CD4-positive, alpha-beta T cell treated with Interleukin-15 for 1 hour (primary cell): Measurements from ENCODE around the gene AMER2.
"Not testable (repeated sequence)": the region's sequence is repeated elsewhere in the genome, so short reads cannot be mapped to it uniquely, and the experiment has no call there.

Experiments used
- DNase-seq: peaks from one replicate; pipeline ENCODE4 v3.0.0-alpha.2; 2020

Gene AMER2

DNA sequence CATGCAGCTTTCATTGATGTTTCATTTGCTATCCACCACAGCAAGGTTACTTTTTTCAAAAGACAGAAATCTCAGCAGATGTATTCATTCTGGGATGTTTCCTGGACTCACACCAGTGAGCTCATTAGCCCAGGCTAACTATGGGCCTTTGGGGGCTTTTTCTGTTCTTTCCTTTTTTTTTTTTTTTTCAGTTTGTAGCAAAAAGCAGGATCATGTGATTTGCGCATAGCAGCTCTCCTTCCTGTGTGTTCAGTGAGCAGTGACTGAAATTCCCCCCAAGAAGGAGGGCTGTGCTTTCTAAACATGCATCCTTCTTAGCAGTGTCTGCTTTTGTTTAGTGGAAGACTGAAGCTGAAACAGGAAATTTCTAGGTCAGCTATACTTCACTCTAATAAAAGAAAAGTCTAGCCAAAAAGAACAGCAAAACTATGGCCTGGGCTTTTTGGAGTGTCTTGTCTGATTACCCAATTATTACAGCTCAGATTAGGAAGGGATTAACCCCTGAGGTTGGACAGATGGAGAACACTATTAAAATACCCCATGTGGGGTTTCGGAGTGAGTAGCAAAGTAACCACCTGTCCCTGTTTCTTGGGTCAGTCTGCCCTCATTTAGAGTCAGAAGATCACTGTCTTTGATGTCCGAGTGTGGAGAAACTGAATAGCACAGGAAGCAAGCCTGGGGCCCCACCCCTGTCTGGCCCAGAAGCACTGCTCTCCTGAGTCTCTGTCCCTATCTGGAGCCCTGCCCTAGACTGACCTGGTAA is 8.9 kb upstream of the AMER2 start:
- no peak for DNase-seq

DNA sequence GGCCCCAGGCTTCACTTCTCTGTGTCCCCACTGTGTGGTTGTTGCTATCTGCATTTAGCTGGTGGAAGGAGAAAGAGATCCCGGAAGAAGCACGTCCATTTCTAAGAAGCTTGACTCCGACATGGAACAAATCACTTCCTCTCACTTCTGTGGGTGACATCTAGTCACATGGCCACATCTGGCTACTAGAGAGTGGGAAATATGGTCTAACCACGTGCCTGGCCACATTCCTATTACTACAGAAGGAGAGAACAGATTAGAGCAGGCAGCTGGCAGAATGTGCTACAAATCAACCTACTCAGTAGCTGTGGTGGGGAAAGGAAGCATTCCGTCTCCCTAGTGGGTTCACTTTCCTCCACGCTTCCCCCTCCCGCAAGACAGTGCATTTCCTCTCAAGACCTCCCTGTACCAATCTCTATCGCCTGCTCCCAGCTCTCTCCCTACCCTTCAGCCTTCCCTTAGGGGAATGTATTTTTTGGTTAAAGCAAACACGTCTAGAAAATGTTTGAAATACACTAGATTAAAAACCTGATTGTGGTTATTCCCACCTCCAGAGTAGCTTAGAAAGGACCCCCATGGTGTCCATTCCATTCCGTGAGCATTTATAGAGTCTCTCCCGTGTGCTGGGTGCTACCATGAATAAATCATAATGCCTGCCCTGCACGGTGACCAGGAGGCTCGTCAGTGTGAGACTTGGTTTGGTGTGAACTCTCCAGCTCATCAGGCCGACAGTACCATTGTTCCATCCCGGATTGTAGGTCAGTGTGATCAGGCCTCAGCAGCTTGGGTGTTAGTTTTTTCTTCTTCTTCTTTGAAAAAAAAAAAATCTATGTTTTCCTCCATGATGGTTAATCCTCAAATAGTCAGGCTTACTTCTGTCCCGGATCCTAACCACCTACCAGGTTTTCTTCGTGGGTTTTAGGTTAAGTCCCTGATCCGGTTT is 8.0 kb upstream of the AMER2 start:
- no peak for DNase-seq

DNA sequence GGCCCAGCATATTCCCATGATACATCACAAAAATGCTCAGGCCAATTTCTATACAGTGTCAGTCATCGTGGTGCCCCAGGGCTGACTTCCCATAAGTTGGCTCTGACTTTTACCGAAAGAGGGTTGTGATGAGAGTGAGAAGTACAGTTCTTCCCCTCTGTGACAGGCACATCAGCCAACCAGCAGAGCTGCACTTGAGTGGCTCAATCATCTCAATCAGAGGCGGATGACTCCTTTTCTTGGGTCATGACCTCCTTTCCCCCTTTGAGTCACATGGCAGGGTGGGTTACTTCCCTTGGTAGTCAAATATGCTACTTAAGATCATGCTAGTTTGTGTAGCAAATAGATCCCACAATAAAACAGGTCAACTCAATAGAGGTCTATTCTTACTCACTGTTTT is 6.9 kb upstream of the AMER2 start:
- DNase-seq = no peak

DNA sequence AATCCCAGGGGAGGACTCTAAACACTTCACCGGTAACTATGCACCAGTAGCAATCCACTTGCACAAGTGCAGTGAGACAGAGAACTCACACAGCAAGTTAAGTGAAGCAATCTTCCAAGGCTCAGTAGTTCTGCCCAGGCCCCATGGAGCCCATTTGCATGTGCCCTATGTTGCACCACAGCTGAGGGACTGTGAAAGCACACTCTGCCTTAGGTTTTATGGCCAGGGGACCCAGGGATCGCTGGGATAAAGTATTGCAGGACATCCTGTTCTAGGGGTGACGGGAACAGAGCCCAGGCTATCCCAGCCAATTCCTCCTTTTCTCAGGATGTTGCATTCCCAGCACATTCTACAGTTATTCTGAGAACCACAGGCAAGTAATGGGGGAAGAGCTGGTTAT is 6.0 kb upstream of the AMER2 start:
- no peak for DNase-seq

DNA sequence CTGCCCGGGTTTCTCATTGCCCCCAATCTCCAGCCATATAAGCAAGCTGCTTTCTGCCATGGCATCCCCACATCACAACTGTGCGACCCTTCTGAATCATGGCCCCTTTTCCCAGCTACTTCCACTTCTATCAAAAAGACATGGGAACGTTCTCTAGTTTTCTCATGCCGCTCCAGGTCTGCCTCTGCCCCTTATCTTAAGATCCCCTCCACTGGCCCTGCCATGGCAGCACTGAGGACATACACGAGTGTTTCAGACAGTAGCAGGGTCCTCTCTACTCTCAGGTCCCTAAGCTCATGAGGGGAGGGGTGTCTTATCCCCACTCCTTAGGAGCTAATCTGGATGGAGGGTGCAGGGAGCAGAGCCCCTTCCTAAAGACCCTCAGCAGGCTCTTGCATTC is 5.5 kb upstream of the AMER2 start:
- DNase-seq = no peak

DNA sequence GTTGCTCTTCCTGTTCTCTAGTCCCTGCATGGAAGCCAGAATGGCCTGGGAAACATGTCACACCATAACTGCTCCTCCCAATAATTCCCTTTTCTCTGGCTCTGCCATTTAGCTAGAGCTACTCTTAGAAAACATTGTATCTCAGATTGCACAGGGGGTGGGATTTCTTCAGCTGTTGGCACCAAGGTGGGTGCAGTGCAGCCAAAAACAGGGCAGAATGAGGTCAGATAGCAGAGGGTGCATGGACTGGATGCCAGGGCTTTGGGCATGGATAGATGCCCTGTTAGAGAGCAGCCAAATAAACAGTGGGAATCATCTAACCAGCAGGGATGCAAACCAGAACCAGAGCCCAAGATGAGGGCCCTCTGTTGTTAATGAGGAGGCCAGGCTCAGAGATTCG is 4.9 kb upstream of the AMER2 start:
- DNase-seq = no peak

DNA sequence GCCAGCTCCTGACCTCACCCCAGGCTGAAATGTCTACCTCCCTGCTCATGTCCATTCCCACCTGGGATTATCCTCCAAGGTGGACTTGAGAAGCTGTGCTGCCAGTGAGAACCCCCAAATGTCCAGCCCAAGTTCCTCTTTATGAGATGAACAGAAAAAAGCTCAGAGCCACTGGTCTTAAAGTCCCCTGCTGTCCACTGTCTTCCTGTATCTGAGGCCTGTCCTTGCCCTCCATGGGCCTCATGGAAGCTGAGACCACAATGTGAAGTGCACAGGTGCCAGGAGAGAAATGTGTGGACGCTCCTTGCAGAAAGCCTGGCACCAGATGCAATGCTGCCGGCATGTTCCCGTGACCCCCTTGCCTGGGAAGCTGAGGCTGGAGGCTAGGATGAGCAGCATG is 3.3 kb upstream of the AMER2 start:
- no peak for DNase-seq

DNA sequence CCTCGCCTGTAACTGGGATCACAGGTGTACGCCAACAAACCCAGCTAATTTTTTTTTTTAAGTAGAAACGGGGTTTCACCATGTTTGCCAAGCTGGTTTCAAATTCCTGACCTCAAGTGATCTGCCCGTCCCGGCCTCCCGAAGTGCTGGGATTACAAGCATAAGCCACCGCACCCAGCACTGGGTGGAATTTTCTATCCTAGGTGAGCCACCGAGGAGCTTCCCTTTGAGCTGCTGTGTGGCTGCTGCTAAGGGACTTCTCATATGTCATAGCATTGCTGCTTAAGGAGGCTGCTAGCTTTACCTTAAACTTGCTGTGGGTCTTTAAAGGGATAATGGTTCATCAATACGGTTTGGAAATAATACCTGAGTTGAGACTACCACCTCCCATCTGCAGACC is 2.9 kb upstream of the AMER2 start:
- no peak for DNase-seq

DNA sequence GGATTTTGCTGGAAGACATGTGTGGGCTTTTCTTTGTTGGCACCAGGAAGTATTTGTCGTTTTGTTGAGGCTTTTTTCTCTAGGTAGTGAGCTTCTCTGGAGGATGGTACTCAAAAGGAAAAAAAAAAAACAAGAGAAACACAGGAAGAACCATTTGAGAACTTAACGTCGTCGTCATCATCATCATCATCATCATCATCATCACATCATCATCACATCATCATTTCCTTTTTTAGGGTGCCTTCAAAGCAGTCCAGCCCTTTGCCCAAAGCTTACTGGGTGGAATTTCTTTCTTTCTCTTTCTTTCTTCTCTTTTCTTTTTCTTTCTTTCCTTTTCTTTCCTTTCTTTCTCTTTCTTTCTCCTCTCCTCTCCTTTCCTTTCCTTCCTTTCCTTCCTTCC is 2.2 kb upstream of the AMER2 start:
- no peak for DNase-seq

DNA sequence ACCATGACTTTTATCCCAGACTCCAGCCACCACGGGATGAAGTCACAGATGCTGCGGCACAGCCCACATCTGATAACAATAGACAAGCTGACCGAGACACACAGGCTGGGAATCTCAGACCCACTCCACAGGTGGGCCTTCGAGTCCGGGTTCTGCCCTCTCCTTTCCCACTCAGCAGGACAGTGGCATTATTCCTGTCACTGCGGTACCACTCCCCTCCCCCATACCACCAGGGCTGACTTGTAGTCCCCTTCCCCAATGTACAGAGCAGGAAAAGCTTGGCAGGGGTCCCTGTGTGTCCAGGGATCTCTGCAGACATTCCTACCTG is 179 bp upstream of the AMER2 start:
- no peak for DNase-seq

DNA sequence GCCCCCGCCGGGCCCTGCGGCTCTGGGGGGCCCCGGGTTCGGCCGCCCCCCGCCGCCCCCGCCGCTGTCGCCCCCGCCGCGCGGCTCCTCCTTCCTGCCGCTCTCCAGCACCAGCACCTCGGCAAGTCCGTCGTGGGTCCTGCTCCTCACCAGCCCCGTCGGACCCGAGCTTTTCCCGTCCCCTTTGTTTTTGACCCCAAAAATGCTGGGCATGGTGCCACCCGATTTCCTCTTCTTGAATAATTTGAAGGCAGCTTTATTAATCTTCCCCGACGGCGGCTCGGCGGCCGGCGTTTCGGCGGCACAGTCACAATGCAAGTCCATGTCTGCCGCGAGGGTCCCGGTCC is 945 bp downstream of the AMER2 start:
- no peak for DNase-seq

DNA sequence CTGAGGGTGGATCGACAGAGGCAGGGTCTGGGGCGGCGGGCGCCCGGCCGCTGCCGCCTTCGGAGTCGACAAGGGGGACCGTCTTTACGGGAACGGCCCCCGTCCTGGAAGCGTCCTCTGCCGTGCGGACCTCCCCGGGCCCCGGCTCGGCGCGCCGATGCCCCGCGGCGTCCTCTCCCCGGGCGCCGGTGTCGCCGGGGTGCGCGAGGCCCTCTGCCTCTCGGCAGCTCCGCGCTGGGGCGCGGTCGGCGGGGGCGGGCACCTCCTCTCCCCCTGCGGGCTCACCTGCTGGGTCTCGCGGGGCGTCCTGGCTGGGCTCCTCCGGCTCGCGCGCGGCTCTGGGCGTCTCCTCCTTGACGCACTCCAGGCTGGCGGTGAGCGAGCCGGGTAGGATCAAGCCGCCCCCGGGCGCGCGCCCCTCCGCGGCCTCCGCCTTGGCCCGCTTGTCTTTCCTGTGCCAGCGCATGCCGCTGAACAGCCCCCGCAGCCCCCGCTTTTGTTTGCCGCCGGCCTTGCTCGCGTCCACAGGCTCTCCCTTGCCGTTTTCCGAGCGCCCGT is 1.5 kb downstream of the AMER2 start:
- DNase-seq = no peak

DNA sequence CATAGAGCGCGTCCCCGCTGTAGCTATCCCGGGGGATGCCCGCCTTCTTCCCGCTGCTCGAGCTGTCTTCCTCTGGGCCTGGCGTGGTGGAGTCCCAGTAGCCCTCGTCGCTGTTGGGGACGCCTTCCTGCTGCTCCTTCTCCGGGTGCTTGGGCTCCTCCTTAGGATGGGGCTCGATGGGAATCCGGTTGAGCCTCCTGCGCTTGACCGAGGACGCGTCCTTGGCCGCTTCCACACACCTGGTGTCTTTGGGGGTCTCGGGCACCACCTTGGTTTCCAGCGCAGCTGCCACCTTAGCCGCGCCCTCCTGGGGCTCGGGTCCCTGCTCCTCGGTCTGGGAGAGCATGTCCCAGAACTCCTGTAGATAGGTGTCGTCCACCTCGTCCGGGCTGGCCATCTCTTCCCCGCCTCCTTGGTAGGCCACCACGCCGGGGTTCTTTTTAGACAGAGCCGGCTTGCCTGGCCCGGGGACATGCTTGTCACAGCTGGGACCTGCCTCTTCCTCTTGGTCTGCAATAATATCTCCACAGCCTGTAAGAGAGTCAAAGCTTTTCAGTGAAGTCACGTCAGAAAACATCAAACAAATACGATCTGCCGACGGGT is 2.0 kb downstream of the AMER2 start:
- DNase-seq = no peak

DNA sequence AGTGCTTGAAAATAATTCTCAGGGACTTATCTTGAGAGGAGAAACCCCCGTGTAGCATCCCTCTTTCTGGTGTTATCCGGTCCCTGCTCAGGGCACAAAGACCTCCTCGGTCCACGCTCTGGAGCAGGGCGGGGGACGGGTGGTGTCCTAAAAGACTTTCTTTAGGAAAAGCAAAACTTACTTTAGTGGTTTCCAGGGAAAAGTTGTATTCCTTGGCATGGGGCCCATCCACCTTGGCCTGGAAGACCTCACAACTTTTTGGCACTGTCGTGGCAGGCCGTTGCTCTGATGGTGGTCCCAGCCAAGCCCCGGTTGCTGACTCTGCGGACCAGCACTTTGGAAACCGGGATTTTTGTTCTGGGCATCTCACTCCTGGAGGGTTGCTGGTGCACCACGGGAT is 2.7 kb downstream of the AMER2 start:
- DNase-seq = no peak

DNA sequence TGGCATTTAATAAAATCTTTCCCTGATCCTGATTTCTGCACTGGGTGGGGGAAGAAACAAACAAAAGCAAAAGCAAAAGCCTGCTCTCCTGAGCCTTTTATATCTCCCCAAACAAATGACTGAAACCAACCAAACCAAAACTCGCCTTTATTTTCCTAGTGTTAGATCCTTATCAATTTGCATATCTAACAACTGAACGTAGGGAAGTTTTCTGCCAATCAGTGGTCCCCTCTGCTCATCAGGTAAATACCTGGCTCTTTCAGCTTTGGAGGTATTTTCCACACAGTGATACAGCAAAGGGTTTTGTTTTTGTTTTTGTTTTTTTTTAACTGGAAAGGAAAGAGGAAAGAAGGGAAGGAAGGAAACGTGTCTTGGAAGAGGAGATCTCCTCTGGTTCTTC is 3.3 kb downstream of the AMER2 start:
- no peak for DNase-seq

DNA sequence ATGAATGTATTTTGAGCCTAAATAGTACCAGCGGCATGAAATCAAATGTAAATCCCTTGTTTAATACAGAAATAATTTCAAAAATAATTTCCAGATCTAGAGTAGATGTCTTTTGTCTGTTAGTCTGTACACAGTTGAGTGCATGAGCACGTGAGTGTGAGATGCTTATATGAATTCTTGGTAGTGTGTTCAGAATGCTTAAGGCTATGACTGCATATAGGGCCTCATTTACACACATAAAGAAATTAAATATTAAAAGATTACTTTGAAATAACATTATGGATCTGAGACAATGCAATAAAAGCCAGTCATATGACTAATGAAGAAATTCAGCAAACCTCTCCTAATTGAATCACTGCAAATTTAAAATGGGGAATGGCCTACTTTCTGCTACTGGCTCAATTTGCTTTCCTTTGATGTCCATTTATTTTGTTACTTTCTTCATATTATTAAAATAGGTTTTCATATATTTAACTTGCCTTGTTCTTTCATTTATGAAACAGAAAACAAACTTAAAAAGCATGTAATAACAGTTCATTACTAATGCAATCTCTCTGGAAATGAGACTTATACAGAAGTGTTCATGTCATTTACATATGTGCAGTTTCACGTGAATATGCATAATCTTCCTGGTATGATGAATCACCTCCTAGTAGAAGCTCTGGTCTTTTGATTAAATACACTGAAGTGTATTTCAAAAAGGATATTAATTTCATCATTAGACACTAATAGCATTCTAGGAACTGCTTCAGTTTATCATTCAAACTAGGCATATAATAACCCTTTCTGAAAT is 4.5 kb downstream of the AMER2 start:
- no peak for DNase-seq

DNA sequence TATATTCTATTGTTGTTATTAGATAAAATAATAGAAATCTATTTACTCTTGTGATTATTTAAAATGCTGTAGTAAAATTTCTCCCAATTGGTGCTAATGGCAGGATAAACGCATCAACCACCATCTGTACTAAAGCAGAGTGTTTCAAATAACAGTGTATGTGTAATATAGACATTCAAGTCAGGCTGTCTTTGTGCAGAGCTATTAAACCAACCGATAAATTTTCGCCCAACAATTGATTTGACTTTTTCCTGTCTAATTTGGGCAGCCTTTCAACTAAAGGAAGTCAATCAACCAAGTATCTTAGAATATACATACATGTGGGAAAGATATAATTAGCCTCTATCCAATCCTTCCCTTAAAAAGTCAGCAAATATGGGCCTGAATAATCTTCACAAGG is 5.8 kb downstream of the AMER2 start:
- DNase-seq = no peak

DNA sequence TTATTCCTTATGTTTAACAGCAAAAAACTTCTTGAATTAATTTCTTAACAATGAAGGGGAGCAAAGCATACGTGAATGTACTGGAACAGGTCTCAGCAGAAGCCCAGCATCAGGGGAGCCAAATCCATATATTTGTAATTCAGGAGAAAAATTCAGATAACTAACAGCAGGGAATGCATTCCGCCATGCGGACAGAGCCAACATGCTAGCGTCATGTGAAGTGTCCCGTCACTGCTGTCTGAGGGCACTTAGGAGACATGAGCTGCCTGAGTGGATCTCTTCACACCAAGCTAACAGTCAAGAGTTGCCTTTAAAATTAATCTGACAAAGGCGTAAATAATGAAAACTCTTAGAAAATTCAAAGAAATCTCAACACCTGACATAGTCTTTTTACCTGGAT is 6.4 kb downstream of the AMER2 start:
- DNase-seq = no peak

DNA sequence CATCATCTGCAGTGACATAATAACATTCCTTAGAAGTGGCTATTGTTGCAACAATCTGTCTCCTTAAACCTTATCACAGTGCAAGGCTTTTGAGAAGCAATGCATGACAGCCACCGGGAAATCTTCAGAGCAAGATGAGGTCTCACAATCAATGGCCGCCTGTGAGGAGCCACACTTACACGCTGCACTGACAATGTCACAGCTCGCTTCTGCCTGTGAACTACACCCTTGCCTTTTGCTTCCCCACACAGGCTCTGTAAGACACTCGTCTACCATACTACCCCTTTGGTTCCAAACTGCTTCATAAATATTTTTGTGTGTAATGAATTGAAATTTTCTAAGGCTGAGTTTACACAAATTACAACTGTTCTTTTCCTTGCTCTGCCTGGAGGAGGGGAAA is 6.9 kb downstream of the AMER2 start:
- not testable (repeated sequence) for DNase-seq

DNA sequence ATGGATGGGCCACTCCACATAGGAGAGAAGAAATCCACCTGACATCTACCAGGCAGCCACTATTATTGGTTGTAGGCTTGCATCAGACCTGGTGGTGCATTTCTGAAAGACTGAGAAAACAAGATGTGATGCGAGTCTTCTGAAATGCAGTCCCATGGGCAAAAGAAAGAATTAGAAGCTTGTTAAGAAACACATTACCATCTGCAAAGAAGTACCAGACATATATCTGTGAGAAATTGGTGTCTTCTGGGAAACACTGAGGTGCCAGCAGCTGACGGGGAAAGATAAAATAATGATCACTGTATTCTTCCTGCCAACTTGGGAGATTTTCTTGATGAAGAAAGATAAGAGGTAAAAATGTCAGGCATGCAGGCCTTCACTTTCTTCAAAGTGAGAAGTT is 14.4 kb downstream of the AMER2 start:
- no peak for DNase-seq

DNA sequence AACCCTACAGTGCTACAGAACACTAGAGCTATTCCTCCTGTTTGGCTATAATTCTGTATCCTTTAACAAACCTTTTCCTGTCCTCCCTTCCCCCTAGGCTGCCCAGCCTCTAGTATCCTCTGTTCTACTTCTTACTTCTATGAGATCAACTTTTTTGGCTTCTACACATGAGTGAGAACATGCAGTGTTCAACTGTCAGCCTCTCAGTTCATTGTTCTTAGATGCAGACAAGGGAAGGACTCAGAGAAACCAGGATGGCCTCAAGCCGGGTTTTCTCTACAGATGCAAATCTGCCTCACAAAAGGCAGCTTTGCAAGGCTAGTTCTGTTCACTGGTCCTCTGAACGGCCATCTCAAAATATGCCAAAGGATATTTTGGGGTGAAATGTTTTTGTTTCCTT is 18.4 kb downstream of the AMER2 start:
- no peak for DNase-seq

DNA sequence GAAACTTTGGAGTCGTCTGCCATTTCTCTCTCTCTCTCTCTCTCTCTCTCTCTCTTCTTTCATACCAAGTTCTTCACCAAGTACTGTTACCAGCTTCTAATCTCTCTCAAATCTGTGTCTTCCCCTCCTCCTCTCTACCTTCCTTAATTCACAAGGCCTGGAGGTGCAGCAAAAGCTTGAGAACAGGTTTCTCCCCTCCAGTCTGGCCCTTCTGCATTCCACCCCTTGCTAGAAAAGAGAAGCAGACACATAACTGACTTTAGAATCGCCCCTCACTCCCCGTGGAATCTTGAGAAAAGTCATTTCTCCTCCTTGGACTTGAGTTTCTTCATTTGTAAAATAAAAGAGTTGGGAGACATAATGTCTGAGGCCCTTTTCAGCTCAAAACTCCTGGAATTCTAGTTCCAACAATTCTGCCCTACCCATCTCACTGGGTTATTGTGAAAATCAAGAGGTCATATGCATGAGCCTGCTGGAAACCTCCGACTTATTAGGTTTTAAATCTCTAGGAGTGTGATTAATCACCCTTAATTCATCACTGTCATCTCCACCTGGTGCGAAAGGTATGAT is 20.4 kb downstream of the AMER2 start:
- DNase-seq = no peak

DNA sequence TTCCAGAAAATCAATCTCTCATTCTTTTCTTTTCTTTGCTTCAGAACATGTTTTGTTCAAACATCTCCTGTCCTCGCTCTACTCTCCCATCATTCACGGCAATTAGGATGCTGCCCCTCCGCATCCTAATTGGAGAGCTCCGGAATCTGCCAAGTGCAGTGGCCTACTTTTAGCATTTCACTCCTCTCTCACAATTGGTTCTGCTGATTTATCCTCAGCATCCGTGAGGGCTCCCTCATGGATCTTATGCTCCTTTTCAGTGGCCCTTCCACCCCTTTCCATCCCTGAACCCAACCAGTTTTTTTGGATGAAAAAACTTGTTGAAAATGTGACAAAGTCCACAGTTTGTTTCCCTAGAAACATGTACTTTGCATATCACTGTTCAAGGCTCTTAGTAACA is 22.4 kb downstream of the AMER2 start:
- DNase-seq = no peak
